Esophagus muscularis mucosa (tissue), 4 donors: ENCODE data around the gene CD59. TPM values are rescaled to one million over a fixed set of nuclear protein-coding genes. Genes with fewer than 3 reads are reported as not detected.

Source experiments
- DNase-seq: peaks from one replicate; pipeline ENCODE4 v3.0.0-alpha.2; 2017; ENCODE audit errors: extremely low spot score
- H3K27ac ChIP-seq, 4 donors: fragments of 200-600 bp; sonication (generic); replicated peaks in 1 of 4; 1 replicate in 3 of 4; 2 replicates in 1 of 4; pipeline ENCODE4 v1.5.1; 2016 to 2019; ENCODE audit warnings: mild to moderate bottlenecking in 1 of 4
- H3K27me3 ChIP-seq, 4 donors: fragments of 200-600 bp; sonication (generic); one replicate each; pipeline versions ENCODE4 v1.5.1 to v1.6.0; 2016 to 2019
- H3K36me3 ChIP-seq, 4 donors: fragments of 200-600 bp; sonication (generic); one replicate each; pipeline ENCODE4 v1.5.1; 2016 to 2019
- H3K4me1 ChIP-seq, 4 donors: fragments of 200-600 bp; sonication (generic); one replicate each; pipeline ENCODE4 v1.5.1; 2016 to 2019
- H3K4me3 ChIP-seq, 4 donors: fragments of 200-600 bp; sonication (generic); 1 replicate in 2 of 4; 2 replicates in 2 of 4; pipeline ENCODE4 v1.5.1; 2016 to 2019; ENCODE audit warnings: mild to moderate bottlenecking in 4 of 4, moderate library complexity in 1 of 4
- H3K9me3 ChIP-seq, 4 donors: fragments of 200-600 bp; sonication (generic); 1 replicate in 3 of 4; 2 replicates in 1 of 4; pipeline ENCODE4 v1.5.1; 2016 to 2019
- CTCF ChIP-seq, 3 experiments: fragments of 200-600 bp in 2 of 3; fragments of 450-650 bp in 1 of 3; sonication (generic) in 2 of 3; IDR thresholded peaks; one replicate each; pipeline ENCODE4 v1.5.1; 2017 to 2019; ENCODE audit warnings: antibody characterized with exemption in 3 of 3, mild to moderate bottlenecking in 2 of 3, moderate library complexity in 1 of 3
- EP300 ChIP-seq: sonication (generic); formaldehyde crosslinking; IDR thresholded peaks from one replicate; pipeline ENCODE4 v1.6.1; 2017; ENCODE audit warnings: antibody characterized with exemption
- POLR2A ChIP-seq: fragments of 450-650 bp; IDR thresholded peaks from one replicate; pipeline ENCODE4 v1.6.1; 2017; ENCODE audit warnings: antibody characterized with exemption, moderate library complexity, mild to moderate bottlenecking, low read depth
- POLR2AphosphoS5 ChIP-seq, 2 donors: sonication (generic); formaldehyde crosslinking; IDR thresholded peaks; one replicate each; pipeline ENCODE4 v1.6.1; 2017; ENCODE audit warnings: antibody characterized with exemption in 2 of 2
- WGBS: methylation state at CpG from one replicate; pipeline ENCODE4 v1.1.5; 2018; 5-methylcytosine and 5-hydroxymethylcytosine counted together
- intact Hi-C: fragments of 100-400 bp; cut with DNase I; formaldehyde crosslinking; loops from one replicate; pipeline ENCODE4 v1.15.1; 2023
- total RNA-seq, 4 donors: library from RNA; depleted of rRNA; stranded (reverse); fragments of >200 nt; gene quantifications; one replicate each; pipeline versions ENCODE4 v1.1.0 to v1.2.1, GENCODE V29; 2016

The CD59 gene
- 100 to 1,000 TPM; 135 to 528 (median 378) TPM for total RNA-seq

DNA sequence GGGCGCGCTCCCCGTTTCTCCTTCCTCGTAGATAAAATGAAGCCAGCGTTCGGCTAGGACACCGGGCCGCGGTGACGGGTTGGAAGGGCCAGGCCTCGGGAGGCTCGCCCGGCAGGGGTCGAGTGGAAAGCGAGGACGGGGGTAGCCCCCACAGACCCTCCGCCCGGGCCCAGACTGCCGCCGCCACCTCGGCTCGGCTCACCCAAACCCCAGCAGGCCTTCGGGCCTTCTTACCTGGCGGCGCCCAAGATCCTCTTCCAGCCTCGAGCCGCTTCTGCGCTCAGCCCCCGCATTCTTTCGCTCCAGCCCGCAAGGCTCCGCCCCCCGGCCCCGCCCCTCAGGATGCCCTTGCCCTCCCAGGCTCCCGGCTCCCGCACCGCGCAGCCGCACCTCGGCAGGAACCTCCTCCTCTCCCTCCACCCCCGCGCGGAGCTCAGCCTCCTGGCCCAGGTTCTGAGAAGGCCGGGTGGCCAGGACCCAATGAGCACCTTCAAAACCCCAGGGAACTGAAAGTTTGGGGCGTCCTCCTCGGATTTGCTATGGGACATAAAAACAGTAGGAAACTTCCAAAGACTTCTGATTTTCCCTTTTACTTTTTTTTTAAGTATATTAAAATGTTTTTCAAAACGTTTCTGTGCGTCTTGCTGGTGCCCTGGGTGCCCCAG lies at the start of gene CD59:
Gene CD59, minus strand, starts transcription at position 276 of the 665 bp plus-strand sequence. CDS start 13,978 bp downstream, outside the sequence.
- no peaks in the 10 kb centered on the region for H3K9me3 ChIP-seq
- no peaks in the 10 kb centered on the region for H3K27me3 ChIP-seq
- H3K27ac ChIP-seq: peak within 1 kb of the TSS; percentile 93 to 95 (median 94)
- H3K36me3 ChIP-seq: peaks cover 0 to 10% (median 4%) of the 10 kb centered on the region in 4 donors
- 3% methylated on average over 19 of the region's 48 CpGs for WGBS
- H3K4me1 ChIP-seq: peaks cover 26 to 55% (median 50%) of the 10 kb centered on the region in 4 donors
- TF ChIP-seq CTCF (IDR thresholded peaks at IDR 0.05) (peak in 1 of 3 experiments; percentile 6), POLR2A (peak; percentile 92), EP300 (no peak), POLR2AphosphoS5 (IDR thresholded peaks at IDR 0.05) (peak; percentile 98)
- DNase-seq: peak; percentile 98
- intact Hi-C loops: no loop called here
- H3K4me3 ChIP-seq: peak within 1 kb of the TSS; percentile 81 to 93 (median 87)

- Histone ChIP-seq H3K27ac (no peak overlapping the region), H3K9me3 (no peaks in the 10 kb centered on the region), H3K27me3 (no peaks in the 10 kb centered on the region), H3K4me1 (peaks cover under 1 to 4% (median 3%) of the 10 kb centered on the region in 4 donors), H3K4me3 (no peak overlapping the region), H3K36me3 (no peaks in the 10 kb centered on the region)
- whole genome bisulfite sequencing: 91% methylated on average over 3 of the region's 3 CpGs
- TF ChIP-seq CTCF (IDR thresholded peaks at IDR 0.05): no peak
- no peak for TF ChIP-seq POLR2A
- no peak for TF ChIP-seq POLR2AphosphoS5 (IDR thresholded peaks at IDR 0.05)
- no peak for TF ChIP-seq EP300
- DNase-seq: no peak
- intact Hi-C loops: no loop called here
Measured at GRCh38 chr11:33785609-33786008, 49.4 kb upstream of the CD59 start.

DNA sequence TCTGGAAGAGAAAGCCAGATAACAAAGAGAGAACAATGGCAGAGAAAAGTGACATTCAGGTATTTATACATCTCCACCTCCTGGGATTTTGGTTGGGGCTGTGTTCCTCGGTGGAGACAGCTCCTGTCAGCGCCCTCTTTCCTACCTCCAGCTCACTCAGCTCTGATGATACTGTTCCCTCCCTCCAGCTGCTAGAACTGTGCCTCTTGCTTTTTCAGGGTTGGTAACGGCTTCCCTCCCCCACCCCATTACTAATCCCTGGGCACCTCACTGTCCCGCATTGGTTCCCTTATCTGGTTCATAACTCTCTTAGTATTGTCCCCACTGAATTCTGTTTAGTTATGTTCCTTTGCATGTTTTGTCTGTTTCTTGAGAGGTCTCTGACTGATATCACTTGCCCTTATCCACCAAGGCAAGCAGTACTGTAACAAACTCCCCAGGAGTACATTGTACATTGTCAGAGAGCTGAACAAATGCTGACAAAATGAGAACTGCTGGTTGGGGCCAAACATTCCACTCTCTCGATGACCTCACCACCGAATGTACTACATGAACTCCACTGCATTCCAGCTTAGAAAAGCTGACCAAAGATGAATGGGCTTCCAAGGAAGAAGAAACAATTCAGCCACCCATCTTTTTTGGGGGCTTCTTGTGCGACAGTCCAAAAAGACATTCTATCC lies 43.8 kb upstream of the CD59 start:
- Histone ChIP-seq H3K4me3 (no peak overlapping the region), H3K36me3 (no peaks in the 10 kb centered on the region), H3K27me3 (no peaks in the 10 kb centered on the region), H3K4me1 (peaks cover 35 to 52% (median 40%) of the 10 kb centered on the region in 4 donors), H3K27ac (peak overlapping the region; percentile 13 to 54 (median 44)), H3K9me3 (no peaks in the 10 kb centered on the region)
- TF ChIP-seq POLR2AphosphoS5 (IDR thresholded peaks at IDR 0.05) (peak; percentile 43 to 44), CTCF (IDR thresholded peaks at IDR 0.05) (no peak)
- no peak for DNase-seq
- intact Hi-C loops: loop anchor here (10.0 kb wide), 1 partner anchor 615 kb away; the partner anchor contains the start of gene CSTF3
- 44% methylated on average over 7 of the region's 7 CpGs for WGBS

GRCh38 chr11:33778675-33779074 lies 42.5 kb upstream of the CD59 start:
- TF ChIP-seq POLR2A (no peak), POLR2AphosphoS5 (IDR thresholded peaks at IDR 0.05) (no peak), CTCF (IDR thresholded peaks at IDR 0.05) (no peak), EP300 (no peak)
- no peak for DNase-seq
- peaks cover 38 to 58% (median 42%) of the 10 kb centered on the region in 4 donors for H3K4me1 ChIP-seq
- H3K9me3 ChIP-seq: no peaks in the 10 kb centered on the region
- WGBS: 54% methylated on average over 5 of the region's 5 CpGs
- no peaks in the 10 kb centered on the region for H3K27me3 ChIP-seq
- H3K36me3 ChIP-seq: no peaks in the 10 kb centered on the region
- intact Hi-C loops: loop anchor here (10.0 kb wide), 1 partner anchor 614 kb away; the partner anchor contains the start of gene CSTF3
- no peak overlapping the region for H3K27ac ChIP-seq
- H3K4me3 ChIP-seq: no peak overlapping the region
